Activated CD4-positive, alpha-beta T cell treated with anti-CD3 and anti-CD28 coated beads, Interleukin-2, amount 10 ng/mL, durations not matched to agents 7 days and 5 days (primary cell): Measurements from ENCODE around the gene GRAMD4. TPM values are rescaled to one million over a fixed set of nuclear protein-coding genes. Genes with fewer than 3 reads are reported as not detected.

ENCODE experiments used
- CTCF ChIA-PET: fragments of 350-600 bp; sonication (Branson Sonifier 250); formaldehyde crosslinking; loops from one replicate; lab custom pipeline; 2021; ENCODE audit warnings: antibody characterized with exemption; lab: Charles Lee
- POLR2A ChIA-PET: fragments of 350-600 bp; sonication (Branson Sonifier 250); formaldehyde crosslinking; loops from one replicate; lab custom pipeline; 2021; ENCODE audit warnings: antibody characterized with exemption; lab: Charles Lee
- DNase-seq: peaks from one replicate; pipeline ENCODE4 v3.0.0-alpha.2; 2020
- H3K27ac Mint-ChIP-seq: one replicate; pipeline ENCODE4 v1.8.0; 2021; ENCODE audit warnings: mild to moderate bottlenecking, moderate library complexity, mixed read lengths
- H3K27me3 Mint-ChIP-seq: one replicate; pipeline ENCODE4 v1.8.0; 2021; ENCODE audit warnings: mixed read lengths
- H3K36me3 Mint-ChIP-seq: one replicate; pipeline ENCODE4 v1.8.0; 2021; ENCODE audit warnings: low read depth, mixed read lengths
- H3K4me1 Mint-ChIP-seq: one replicate; pipeline ENCODE4 v1.8.0; 2021; ENCODE audit warnings: mixed read lengths
- H3K4me3 Mint-ChIP-seq: one replicate; pipeline ENCODE4 v1.8.0; 2021; ENCODE audit warnings: mild to moderate bottlenecking, moderate library complexity, mixed read lengths
- H3K9me3 Mint-ChIP-seq: one replicate; pipeline ENCODE4 v1.8.0; 2021; ENCODE audit warnings: mixed read lengths
- total RNA-seq, 2 experiments: library from RNA; stranded (reverse); gene quantifications; one replicate each; pipeline ENCODE4 v1.2.3, GENCODE V29; 2021

Gene GRAMD4
- total RNA-seq, 2 experiments from 2014 or later, result 40.8 to 43.2 TPM

DNA sequence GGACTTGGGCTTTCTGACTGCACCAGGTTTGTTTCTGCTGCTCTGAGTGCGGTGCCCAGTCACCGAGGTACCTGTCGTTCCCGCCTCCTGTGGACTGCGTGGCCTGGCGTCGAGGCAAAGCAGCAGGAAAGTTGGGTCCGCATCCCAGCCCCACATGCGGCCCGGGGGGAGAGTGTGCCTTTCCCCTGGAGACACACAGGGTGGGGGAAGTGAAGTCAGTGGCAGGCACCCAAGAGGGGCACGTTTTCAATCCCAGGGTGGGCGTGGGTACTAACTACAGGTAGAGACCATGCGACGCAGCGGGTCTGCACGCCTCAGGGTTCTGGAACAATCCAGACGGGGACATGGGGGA, 25.3 kb upstream of the GRAMD4 start:
- CTCF ChIA-PET, result no interaction called here
- H3K27me3 Mint-ChIP-seq, result no peaks in the 10 kb centered on the region
- no peak for DNase-seq
- H3K9me3 Mint-ChIP-seq, result no peaks in the 10 kb centered on the region
- H3K36me3 Mint-ChIP-seq, result no peaks in the 10 kb centered on the region
- H3K4me1 Mint-ChIP-seq, result peaks cover 34% of the 10 kb centered on the region
- H3K27ac Mint-ChIP-seq, result no peak overlapping the region
- POLR2A ChIA-PET, result no interaction called here
- no peak overlapping the region for H3K4me3 Mint-ChIP-seq

DNA sequence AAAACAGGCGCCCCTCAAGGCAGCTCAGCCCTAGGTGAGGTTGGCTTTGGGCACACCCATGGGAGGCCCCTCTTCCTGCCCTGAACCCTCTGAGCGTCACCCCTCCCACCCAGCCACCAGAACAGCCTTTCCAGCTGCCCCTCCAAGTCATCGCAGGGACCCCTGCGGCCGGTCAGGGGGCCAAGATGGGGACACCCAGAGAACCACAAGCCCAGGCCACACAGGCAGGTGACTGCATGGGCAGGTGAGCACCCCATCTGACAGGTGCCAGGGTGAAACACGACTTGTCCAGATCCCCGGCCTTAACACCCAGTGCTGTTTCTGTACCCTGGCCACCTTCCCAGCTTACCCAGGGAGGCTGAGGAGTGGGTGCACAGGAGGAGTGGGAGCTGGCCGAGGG, 24.6 kb upstream of the GRAMD4 start:
- ChIA-PET POLR2A (no interaction called here), CTCF (no interaction called here)
- Mint-ChIP-seq H3K4me1 (peaks cover 32% of the 10 kb centered on the region), H3K9me3 (no peaks in the 10 kb centered on the region), H3K36me3 (no peaks in the 10 kb centered on the region), H3K27ac (no peak overlapping the region), H3K4me3 (no peak overlapping the region), H3K27me3 (no peaks in the 10 kb centered on the region)
- no peak for DNase-seq

DNA sequence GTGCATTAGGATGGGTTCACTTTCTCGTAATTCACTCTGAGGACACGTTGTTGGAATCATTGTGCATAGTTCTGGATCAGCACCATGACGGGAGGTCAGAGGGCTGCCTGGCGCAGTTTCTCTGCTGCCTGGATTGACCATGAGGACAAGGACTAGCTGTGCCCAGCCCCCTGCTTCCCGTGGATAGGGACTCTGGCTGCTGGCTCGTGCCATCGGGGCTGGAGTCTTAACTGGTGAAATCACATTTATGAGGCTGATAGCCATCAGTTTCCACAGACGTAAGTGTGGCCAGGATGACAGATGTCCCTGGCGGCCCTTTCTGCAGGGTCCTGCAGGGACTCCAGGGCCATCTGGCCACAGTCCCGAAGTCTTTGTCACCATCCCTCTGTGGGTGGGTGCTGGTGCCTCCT, 24.1 kb upstream of the GRAMD4 start:
- H3K27ac Mint-ChIP-seq, result no peak overlapping the region
- no peaks in the 10 kb centered on the region for H3K27me3 Mint-ChIP-seq
- no peak overlapping the region for H3K4me3 Mint-ChIP-seq
- CTCF ChIA-PET, result no interaction called here
- peaks cover 29% of the 10 kb centered on the region for H3K4me1 Mint-ChIP-seq
- DNase-seq, result no peak
- H3K36me3 Mint-ChIP-seq, result no peaks in the 10 kb centered on the region
- H3K9me3 Mint-ChIP-seq, result no peaks in the 10 kb centered on the region
- POLR2A ChIA-PET, result no interaction called here

DNA sequence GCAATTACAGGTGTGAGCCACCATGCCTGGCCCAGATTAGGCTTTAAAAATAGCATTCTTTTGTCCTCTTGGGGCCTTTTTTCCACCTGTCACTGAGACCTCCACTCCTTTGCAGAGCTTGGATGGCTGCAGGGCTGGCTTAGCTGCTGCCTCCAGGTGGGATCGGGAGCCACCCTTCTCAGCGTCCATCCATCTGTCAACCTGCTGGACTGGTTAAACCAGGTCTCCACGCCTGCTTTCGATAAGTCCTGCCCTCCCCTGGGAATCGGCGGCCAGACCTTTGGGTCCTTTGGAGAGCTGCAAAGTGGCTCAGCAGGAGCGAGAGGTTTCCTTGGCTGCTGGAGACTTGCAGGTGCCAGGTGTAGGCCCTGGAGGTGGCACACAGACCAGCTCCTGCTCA, 23.4 kb upstream of the GRAMD4 start:
- H3K27ac Mint-ChIP-seq, result no peak overlapping the region
- POLR2A ChIA-PET, result no interaction called here
- no peak for DNase-seq

DNA sequence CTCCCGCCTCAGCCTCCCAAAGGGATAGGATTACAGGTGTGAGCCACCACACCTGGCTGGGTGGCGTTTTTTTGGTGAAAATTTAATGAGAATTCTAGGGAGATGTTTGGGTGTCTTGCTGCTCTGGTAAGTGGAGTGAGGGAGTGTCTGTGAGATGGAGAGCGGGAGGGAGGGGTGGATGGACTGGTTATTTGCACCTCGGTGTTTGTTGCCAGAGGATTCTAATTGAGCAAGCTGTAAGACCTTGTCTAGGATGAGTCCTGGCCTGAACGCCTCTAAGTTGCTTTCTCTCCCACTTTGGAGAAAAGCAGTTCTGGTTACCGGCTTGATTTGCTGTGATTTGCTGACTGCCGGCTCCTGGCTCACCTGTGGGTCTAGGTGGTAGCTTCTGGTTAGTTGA, 22.0 kb upstream of the GRAMD4 start:
- H3K4me1 Mint-ChIP-seq, result peaks cover 10% of the 10 kb centered on the region
- peaks cover 1% of the 10 kb centered on the region for H3K36me3 Mint-ChIP-seq
- POLR2A ChIA-PET, result no interaction called here
- H3K27ac Mint-ChIP-seq, result peak overlapping the region; percentile 47
- H3K27me3 Mint-ChIP-seq, result no peaks in the 10 kb centered on the region
- DNase-seq, result no peak
- CTCF ChIA-PET, result interaction anchor here (0.8 to 1.3 kb wide), 5 partner anchors 10 to 132 kb away, joined by 3 to 6 read pairs (median 3); no protein-coding TSS in a partner anchor
- no peak overlapping the region for H3K4me3 Mint-ChIP-seq
- H3K9me3 Mint-ChIP-seq, result no peaks in the 10 kb centered on the region

More for the DNA sequence above, 23.4 kb upstream of the GRAMD4 start:
- CTCF ChIA-PET, result interaction anchor here (0.8 kb wide), 1 partner anchor 34 kb away, joined by 3 read pairs; no protein-coding TSS in a partner anchor
- Mint-ChIP-seq H3K36me3 (peaks cover under 1% of the 10 kb centered on the region), H3K4me3 (no peak overlapping the region), H3K27me3 (no peaks in the 10 kb centered on the region), H3K9me3 (no peaks in the 10 kb centered on the region), H3K4me1 (peaks cover 24% of the 10 kb centered on the region)

DNA sequence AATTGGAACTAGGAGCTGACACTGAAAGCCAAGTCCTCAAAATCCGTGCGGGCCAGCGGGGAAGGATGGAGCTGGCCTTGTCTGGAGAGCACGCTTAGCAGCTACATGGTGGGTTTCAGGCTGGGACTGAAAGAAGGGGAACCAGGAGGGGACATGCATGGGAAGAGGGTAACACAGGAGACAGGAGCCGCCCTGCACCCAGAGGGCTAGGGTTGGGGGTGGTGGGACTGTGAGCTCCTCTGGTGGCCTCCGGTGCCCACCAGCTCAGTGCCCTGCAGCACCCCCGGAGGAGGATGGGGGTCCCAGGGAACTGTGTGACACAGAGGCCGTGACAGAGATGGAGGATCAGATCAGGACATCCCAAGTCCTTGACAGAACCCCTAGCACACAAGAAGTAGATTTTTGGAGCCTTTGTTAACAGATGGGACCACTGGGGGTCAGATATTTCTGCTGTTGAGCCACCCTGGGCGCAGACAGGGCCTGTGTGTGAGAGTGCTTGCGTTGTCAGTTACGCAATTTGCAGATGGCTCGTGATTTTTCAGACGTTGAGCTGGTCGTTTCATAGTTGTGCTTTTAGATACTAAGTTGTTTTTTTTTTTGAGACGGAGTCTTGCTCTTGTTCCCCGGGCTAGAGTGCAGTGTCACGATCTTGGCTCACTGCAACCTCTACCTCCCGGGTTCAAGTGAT, 21.3 kb upstream of the GRAMD4 start:
- no peak overlapping the region for H3K4me3 Mint-ChIP-seq
- H3K27ac Mint-ChIP-seq, result no peak overlapping the region
- no peak for DNase-seq
- H3K4me1 Mint-ChIP-seq, result peaks cover 8% of the 10 kb centered on the region
- ChIA-PET POLR2A (no interaction called here), CTCF (interaction anchor here (0.8 to 1.3 kb wide), 5 partner anchors 9 to 132 kb away, joined by 3 to 6 read pairs (median 3); no protein-coding TSS in a partner anchor)
- no peaks in the 10 kb centered on the region for H3K9me3 Mint-ChIP-seq
- no peaks in the 10 kb centered on the region for H3K27me3 Mint-ChIP-seq
- H3K36me3 Mint-ChIP-seq, result peaks cover 4% of the 10 kb centered on the region

DNA sequence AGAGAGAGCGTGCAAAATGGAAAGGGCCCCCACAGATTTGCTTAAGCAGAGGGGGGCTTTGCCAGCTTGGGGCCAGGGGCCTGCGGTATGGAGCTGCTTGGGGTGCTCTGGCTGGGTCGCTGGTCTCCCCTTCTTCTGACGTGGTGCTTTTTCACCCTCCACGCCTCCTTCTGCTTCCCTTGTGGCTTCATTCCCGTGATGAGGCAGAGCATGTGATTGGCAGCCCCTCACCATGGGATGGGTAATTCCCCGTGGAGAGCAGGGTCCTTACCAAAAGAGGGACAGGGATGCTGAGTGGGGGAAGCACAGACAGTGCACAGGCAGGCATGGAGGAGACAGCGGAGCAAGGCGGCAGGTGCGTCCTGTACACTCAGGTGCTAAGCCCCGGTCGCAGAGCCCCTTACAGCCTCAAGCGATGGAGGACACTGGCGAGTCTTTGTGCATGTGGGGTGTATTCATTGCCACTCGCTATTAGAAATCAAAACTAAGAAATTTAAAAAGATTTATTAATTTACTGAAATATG, 19.9 kb upstream of the GRAMD4 start:
- no peak overlapping the region for H3K4me3 Mint-ChIP-seq
- H3K4me1 Mint-ChIP-seq, result peaks cover 14% of the 10 kb centered on the region
- H3K36me3 Mint-ChIP-seq, result peaks cover 5% of the 10 kb centered on the region
- ChIA-PET CTCF (no interaction called here), POLR2A (no interaction called here)
- DNase-seq, result no peak
- peaks cover 3% of the 10 kb centered on the region for H3K9me3 Mint-ChIP-seq
- H3K27me3 Mint-ChIP-seq, result no peaks in the 10 kb centered on the region
- H3K27ac Mint-ChIP-seq, result no peak overlapping the region

DNA sequence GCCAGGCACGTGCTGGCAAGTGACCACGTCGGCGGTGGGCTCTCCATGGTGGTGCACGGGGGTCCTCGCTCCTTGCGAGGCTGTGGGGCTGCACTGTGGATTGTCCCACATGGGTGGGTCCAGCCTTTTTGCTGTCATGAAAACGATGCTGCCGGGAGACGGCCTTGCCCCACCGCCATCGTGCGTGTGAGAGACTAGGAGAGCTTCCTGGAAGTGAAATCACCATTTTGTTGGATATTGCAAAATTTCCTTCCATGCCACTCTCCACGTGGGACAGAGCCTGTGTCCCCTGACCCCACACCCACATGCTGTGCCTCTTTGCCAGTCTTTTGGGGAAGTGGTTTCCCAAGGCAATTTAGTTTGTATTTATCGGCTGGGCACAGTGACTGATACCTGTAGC, 18.2 kb upstream of the GRAMD4 start:
- Mint-ChIP-seq H3K27me3 (no peaks in the 10 kb centered on the region), H3K4me3 (no peak overlapping the region), H3K9me3 (peaks cover 3% of the 10 kb centered on the region), H3K36me3 (peaks cover 5% of the 10 kb centered on the region), H3K4me1 (peaks cover 17% of the 10 kb centered on the region), H3K27ac (no peak overlapping the region)
- no peak for DNase-seq
- ChIA-PET POLR2A (no interaction called here), CTCF (no interaction called here)

DNA sequence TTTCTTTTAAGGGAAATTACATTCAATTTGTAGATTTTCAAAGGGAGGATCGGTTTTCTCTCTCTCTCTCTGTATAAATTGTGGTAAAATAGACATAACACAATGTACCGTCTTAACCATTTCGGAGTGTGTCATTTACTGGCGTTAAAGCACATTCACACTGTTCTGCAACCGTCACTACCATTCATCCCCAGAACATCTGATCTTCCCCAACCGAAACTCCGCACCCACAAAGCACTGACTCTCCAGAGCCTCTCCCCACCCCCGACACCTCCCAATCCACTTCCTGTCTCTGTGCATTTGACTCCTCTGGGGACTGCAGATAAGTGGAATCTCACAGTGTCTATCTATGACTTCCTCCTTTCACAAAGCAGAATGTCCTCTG, 15.9 kb upstream of the GRAMD4 start:
- Mint-ChIP-seq H3K9me3 (peaks cover 3% of the 10 kb centered on the region), H3K4me3 (peak overlapping the region; percentile 69), H3K27me3 (no peaks in the 10 kb centered on the region), H3K36me3 (peaks cover 5% of the 10 kb centered on the region), H3K4me1 (peaks cover 19% of the 10 kb centered on the region), H3K27ac (peak overlapping the region; percentile 91)
- ChIA-PET CTCF (interaction anchor here (1.0 kb wide), 1 partner anchor 41 kb away, joined by 5 read pairs; no protein-coding TSS in a partner anchor), POLR2A (no interaction called here)
- peak; percentile 76 for DNase-seq

DNA sequence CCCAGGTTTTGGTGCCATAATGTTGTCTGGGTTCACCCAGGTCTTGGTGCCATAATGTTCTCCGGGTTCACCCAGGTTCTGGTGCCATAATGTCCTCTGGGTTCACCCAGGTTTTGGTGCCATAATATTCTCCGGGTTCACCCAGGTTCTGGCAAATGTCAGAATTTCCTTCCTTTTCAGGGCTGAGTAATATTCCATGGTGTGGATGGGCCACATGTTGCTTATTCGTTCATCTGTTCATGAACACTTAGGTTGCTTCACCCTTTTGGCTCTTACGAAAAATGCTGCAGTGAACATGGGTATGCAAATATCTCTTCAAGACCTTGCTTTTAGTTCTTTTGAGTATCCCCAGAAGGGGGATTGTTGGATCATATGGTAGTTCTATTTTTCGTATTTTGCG, 15.1 kb upstream of the GRAMD4 start:
- H3K27me3 Mint-ChIP-seq, result no peaks in the 10 kb centered on the region
- peak overlapping the region; percentile 60 for H3K27ac Mint-ChIP-seq
- ChIA-PET POLR2A (no interaction called here), CTCF (no interaction called here)
- no peak for DNase-seq
- H3K4me1 Mint-ChIP-seq, result peaks cover 23% of the 10 kb centered on the region
- peaks cover 5% of the 10 kb centered on the region for H3K36me3 Mint-ChIP-seq
- no peak overlapping the region for H3K4me3 Mint-ChIP-seq
- H3K9me3 Mint-ChIP-seq, result peaks cover 3% of the 10 kb centered on the region

DNA sequence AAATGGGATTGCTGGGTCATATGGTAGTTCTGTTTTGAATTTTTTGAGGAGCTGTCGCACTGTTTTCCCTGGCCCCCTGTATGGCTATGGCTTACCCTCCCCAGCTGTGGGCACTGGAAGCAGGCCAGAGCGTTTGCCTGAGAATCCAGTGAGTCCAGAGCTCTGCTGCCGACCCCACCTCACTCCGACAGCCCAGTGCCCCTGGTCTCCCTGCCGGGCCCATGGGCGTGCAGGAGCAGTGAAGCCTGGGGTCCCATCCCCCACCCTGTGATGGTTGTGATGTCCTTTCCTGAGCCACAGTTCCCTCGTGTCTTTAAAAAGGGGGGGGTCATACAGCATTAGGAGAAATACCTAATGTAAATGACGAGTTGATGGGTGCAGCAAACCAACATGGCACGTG, 13.3 kb upstream of the GRAMD4 start:
- CTCF ChIA-PET, result no interaction called here
- peaks cover 28% of the 10 kb centered on the region for H3K4me1 Mint-ChIP-seq
- peaks cover 4% of the 10 kb centered on the region for H3K36me3 Mint-ChIP-seq
- DNase-seq, result no peak
- no peak overlapping the region for H3K4me3 Mint-ChIP-seq
- H3K9me3 Mint-ChIP-seq, result peaks cover 3% of the 10 kb centered on the region
- H3K27ac Mint-ChIP-seq, result no peak overlapping the region
- H3K27me3 Mint-ChIP-seq, result no peaks in the 10 kb centered on the region
- POLR2A ChIA-PET, result no interaction called here

DNA sequence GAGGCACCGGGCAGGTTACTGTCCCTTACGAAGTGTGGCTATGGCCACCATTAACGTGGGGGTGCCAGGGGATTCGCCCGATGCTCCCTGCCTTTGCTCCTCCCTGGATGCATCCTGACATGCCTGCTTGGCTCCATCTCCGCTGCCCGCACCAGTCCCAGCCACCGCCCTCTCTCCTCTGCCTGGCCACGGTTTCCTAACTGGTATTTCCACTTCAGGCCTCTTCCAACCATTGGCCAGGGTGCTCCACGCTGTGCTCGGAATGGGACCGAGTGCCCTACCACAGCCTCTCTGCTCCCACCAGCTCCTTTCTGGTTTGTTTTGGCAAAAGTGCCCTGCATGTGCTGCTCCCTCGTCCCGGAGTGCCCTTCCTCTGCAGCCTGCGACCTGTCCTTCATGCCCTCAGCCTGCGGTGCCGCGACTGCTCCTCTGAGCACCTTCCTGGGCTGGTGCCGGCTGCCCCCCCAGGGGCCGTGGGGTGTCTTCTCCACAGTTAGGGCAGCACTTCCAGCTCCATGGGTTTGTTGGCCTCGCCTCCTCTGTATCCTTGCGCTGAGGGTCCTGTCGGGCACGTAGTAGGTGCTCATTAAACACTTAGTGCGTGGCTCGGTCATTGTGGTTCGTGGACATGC, 12.6 kb upstream of the GRAMD4 start:
- ChIA-PET CTCF (interaction anchor here (1.1 to 1.2 kb wide), 2 partner anchors 9 to 17 kb away, joined by 3 to 5 read pairs; no protein-coding TSS in a partner anchor), POLR2A (no interaction called here)
- H3K36me3 Mint-ChIP-seq, result peaks cover 3% of the 10 kb centered on the region
- DNase-seq, result no peak
- peaks cover 3% of the 10 kb centered on the region for H3K9me3 Mint-ChIP-seq
- peak overlapping the region; percentile 19 for H3K27ac Mint-ChIP-seq
- no peak overlapping the region for H3K4me3 Mint-ChIP-seq
- no peaks in the 10 kb centered on the region for H3K27me3 Mint-ChIP-seq
- peaks cover 35% of the 10 kb centered on the region for H3K4me1 Mint-ChIP-seq

DNA sequence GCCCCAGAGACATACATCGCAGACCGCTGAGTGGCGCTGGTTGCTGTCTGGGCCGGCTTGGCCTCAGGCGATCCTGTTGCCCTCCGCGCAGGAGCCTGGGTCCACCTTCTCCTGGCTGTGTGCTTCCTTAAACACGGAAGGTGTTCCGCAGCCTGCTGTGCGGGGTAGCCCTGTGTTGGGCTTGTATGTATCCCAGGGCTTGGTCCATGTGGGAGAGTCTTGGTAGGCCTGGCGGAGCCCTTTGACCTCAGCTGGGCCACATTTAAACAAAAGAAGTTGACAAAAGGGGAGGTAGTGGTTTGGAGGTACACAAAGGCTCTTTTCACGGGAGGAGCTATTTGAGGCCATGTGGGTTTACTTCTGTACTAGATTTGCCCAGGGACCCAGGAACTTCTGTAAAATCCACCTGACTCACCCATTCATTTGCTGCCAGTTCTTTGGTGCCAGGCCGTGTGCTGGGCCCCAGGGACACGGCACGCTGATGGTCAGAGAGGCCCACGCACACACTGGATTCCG, 11.0 kb upstream of the GRAMD4 start:
- Mint-ChIP-seq H3K27ac (no peak overlapping the region), H3K36me3 (no peaks in the 10 kb centered on the region), H3K9me3 (peaks cover 3% of the 10 kb centered on the region), H3K27me3 (no peaks in the 10 kb centered on the region), H3K4me1 (peaks cover 44% of the 10 kb centered on the region), H3K4me3 (no peak overlapping the region)
- DNase-seq, result no peak
- ChIA-PET POLR2A (no interaction called here), CTCF (no interaction called here)
